Activated CD8-positive, alpha-beta memory T cell treated with anti-CD3 and anti-CD28 coated beads, Interleukin-2, amount 50 U/mL, for 24 hours (primary cell): Measurements from ENCODE around the gene OTOP2.
"Not testable (repeated sequence)": the region's sequence is repeated elsewhere in the genome, so short reads cannot be mapped to it uniquely, and the experiment has no call there.

Source experiments
- DNase-seq: peaks from one replicate; pipeline ENCODE4 v3.0.0-alpha.2; 2020; ENCODE audit errors: extremely low read depth

The OTOP2 gene

GRCh38 chr17:74971069-74971841 lies 47.2 kb downstream of the OTOP2 start:
- no peak for DNase-seq

DNA sequence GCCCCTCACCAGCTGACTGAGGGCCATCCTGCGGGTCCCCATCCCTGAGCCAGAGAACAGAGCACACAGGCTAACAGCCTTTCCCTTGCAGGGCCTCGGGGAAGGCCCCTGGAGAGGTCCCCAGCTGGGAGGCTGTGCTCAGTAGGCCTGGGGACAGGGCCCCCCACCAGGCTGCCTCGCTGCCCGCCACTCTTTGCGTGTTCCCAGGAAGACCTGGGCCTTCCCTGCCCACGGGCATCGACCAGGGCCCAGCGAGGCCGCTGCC lies 47.7 kb downstream of the OTOP2 start:
- DNase-seq = no peak

GRCh38 chr17:74972107-74972972 lies 48.3 kb downstream of the OTOP2 start, which contains the start of gene HID1:
Gene HID1 (minus strand): TSS chr17:74972759. CDS start chr17:74972656, 103 bp downstream.
- DNase-seq = peak; percentile 34

DNA sequence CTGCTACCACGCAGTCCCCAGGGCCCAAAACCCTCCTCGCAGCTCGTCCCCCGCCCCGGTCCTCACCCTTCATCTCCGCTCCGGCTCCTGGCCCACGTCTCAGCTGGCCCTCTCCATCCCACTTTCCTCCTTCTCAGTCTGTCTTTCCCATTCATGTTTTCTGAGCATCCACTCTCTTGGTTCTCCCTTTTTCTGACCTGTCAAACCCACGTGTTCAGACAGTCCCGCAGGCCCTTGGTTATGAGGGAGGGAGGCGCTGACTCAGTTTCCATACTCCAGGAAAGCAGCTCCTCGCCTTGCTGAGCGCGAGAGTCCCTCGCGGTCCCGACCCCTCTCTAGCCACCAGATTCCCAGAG lies 48.9 kb downstream of the OTOP2 start:
- DNase-seq = no peak

- no peak for DNase-seq
Measured at GRCh38 chr17:74975943-74976342, 51.9 kb downstream of the OTOP2 start.

GRCh38 chr17:74977802-74978201 lies 53.7 kb downstream of the OTOP2 start:
- DNase-seq = no peak

DNA sequence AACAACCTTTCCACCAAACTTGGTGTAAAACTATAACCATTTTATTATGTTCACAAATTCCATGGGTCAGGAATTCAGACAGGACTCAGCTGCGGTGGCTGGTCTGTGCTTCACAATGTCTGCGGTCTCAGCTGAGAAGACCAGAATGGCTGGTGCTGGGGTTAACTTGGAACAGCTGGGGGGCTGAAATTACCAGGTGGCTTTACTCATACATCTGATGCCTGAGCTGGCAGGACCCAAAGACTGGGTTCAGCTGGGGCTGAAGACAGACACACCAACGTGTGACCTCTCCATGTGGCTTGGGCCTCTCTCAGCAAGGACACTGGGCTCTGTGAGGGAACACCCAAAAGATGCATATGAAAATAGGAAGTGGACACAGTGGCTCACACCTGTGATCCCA lies 54.2 kb downstream of the OTOP2 start:
- no peak for DNase-seq

- no peak for DNase-seq
Measured at GRCh38 chr17:74979408-74980146, 55.5 kb downstream of the OTOP2 start.

DNA sequence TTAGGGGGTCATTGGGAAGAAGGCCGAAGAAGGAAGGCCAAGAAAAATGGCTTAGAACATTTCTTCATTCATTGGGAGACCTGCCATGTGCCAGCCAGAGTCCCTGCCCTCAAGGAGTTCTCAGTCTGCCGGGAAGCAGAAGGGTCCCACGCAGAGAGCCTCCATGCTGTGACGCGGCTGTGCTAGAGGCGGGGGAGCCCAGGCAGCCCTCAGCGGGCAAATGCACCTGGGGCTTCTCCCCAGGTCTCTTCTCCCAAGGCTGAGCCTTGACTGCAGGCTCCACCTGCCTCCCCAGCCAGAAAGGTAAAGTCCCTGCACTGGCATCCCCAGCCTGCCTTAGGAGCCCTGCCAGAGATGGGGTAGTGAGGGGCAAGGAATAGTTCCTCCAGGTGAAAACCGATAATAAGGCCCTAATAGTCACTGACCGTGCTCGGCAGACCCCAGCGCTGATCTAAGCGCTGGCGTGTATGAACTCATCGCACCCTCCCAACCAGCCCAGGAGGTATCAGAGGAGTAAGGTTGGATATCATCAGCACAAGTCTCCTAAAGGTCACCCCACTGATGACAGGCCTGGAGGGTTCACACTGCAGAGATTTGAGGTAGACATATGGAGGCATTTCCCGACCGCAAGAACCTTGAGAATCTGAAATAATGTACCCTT lies 57.4 kb downstream of the OTOP2 start:
- no peak for DNase-seq

DNA sequence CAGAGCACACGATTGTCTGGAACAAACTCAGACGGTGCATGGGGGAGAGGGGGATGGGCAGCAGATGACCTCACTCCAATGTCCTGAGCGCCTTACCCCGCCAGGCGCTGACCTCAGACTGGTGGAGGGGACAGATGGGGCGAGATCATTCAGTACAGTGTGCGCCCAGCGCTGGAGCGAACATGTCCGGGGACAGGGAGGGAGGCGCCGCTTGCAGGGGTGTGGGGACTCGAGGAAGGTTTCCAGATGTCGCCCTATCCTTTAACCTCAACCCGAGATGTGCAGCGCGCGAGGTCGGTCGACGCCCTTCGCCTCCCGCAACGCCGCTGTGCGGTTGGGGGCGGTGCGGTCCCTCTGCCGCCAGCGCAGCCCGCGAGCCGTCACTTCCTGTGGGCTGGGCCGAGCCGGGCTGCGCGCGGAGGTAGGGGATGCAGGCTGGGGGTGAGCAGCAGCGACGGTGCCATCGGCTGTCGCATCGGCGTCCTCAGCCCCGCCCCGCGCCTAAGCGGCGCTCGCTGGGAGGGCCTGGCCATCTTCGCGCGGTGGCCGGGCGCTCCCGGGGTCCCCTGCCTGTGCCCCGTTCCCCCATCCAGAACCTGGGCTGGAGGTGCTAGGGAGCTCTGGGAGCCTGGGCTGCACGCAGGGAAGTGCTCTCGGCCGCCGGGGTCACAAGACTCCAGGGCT lies 58.0 kb downstream of the OTOP2 start:
- peak; percentile 26 for DNase-seq

DNA sequence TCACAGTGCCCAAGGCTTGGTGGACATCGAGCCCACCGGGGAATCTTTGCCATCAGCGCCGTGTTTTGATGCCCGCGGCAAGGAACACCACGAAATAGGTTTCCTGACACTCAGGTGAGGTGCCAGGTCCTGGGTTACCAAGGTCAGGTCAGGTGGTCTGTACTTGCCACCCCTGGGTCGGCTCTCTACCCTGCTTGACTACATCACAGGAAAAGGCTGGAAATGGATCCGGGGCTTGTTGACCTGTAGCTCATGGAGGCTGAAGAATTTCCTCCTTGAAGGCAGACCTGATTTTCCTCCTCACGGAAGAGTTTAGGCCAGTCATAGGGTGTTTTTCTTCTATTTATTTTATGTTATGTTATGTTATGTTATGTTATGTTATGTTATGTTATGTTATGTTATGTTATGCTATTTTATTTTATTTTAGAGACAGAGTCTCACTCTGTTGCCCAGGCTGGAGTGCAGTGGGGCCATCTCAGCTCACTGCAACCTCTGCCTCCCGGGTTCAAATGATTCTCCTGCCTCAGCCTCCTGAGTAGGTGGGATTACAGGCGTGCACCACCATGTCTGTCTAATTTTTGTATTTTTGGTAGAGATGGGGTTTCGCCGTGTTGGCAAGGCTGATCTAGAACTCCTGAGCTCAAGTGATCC lies 58.7 kb downstream of the OTOP2 start:
- not testable (repeated sequence) for DNase-seq
